Keratinocyte (primary cell): ENCODE results near the gene MAPK13. TPM values are rescaled to one million over a fixed set of nuclear protein-coding genes. Genes with fewer than 3 reads are reported as not detected.

Experiments
- DNase-seq: peaks from one replicate; pipeline ENCODE4 v3.0.0-alpha.2; 2011; ENCODE audit warnings: low read depth, missing footprints, low spot score
- FAIRE-seq: peaks from 2 replicates; lab custom pipeline; 2011; peaks lifted over from hg19 to GRCh38; lab: Jason Lieb, UNC
- H2AFZ ChIP-seq: 2 replicates; pipeline ENCODE4 v1.6.0; 2012; ENCODE audit warnings: low read length, control low read depth, inconsistent platforms; ENCODE audit not compliant: control insufficient read depth
- H3K27ac ChIP-seq: 2 replicates; pipeline ENCODE4 v1.5.1; 2011; ENCODE audit warnings: low read length; ENCODE audit not compliant: control insufficient read depth, insufficient read depth
- H3K27me3 ChIP-seq: 3 replicates; pipeline ENCODE4 v1.6.0; 2011; ENCODE audit warnings: low read length; ENCODE audit not compliant: control insufficient read depth, insufficient read depth; ENCODE audit errors: extremely low read depth
- H3K36me3 ChIP-seq, 2 experiments: 2 replicates in 1 of 2; 3 replicates in 1 of 2; pipeline ENCODE4 v1.5.1; 2011; ENCODE audit warnings: low read length in 2 of 2, mild to moderate bottlenecking in 1 of 2; ENCODE audit not compliant: control insufficient read depth in 2 of 2, insufficient read depth in 2 of 2; ENCODE audit errors: extremely low read depth in 1 of 2
- H3K4me1 ChIP-seq: 3 replicates; pipeline ENCODE4 v1.5.1; 2011; ENCODE audit warnings: low read length; ENCODE audit not compliant: control insufficient read depth, insufficient read depth; ENCODE audit errors: extremely low read depth
- H3K4me2 ChIP-seq: 3 replicates; pipeline ENCODE4 v1.6.0; 2011; ENCODE audit warnings: low read depth, low read length; ENCODE audit not compliant: control insufficient read depth, insufficient read depth; ENCODE audit errors: extremely low read depth
- H3K4me3 ChIP-seq, 3 experiments: fragments of 200-600 bp in 1 of 3; sonication (generic) in 1 of 3; 2 replicates in 2 of 3; 3 replicates in 1 of 3; pipeline ENCODE4 v1.5.1; 2011 to 2016; ENCODE audit warnings: low read length in 3 of 3, mild to moderate bottlenecking in 3 of 3, control low read depth in 2 of 3, inconsistent platforms in 1 of 3, low read depth in 1 of 3, mixed read lengths in 1 of 3, mixed run types in 1 of 3, moderate library complexity in 1 of 3; ENCODE audit not compliant: control insufficient read depth in 2 of 3, insufficient read depth in 2 of 3; ENCODE audit errors: extremely low read depth in 1 of 3
- H3K79me2 ChIP-seq: 2 replicates; pipeline ENCODE4 v1.6.0; 2012; ENCODE audit warnings: low read length; ENCODE audit not compliant: control insufficient read depth, insufficient read depth
- H3K9ac ChIP-seq: 3 replicates; pipeline ENCODE4 v1.6.0; 2011; ENCODE audit warnings: low read length; ENCODE audit not compliant: control insufficient read depth, insufficient read depth; ENCODE audit errors: extremely low read depth
- H3K9me1 ChIP-seq: 3 replicates; pipeline ENCODE4 v1.6.0; 2011; ENCODE audit warnings: low read length; ENCODE audit not compliant: control insufficient read depth, insufficient read depth; ENCODE audit errors: extremely low read depth
- H3K9me3 ChIP-seq: 2 replicates; pipeline ENCODE4 v1.5.1; 2012; ENCODE audit warnings: low read depth, low read length; ENCODE audit not compliant: control insufficient read depth
- H4K20me1 ChIP-seq: 3 replicates; pipeline ENCODE4 v1.6.0; 2011; ENCODE audit warnings: low read length; ENCODE audit not compliant: control insufficient read depth, insufficient read depth; ENCODE audit errors: extremely low read depth
- CTCF ChIP-seq, 3 experiments: IDR thresholded peaks in 1 of 3; conservative IDR thresholded peaks in 1 of 3; optimal IDR thresholded peaks in 1 of 3; 2 replicates in 2 of 3; 3 replicates in 1 of 3; pipeline versions ENCODE3 to v1.5.1; 2011; ENCODE audit warnings: low read length in 3 of 3, mild to moderate bottlenecking in 3 of 3, moderate library complexity in 2 of 3, control low read depth in 1 of 3, inconsistent platforms in 1 of 3; ENCODE audit not compliant: insufficient read depth in 2 of 3; ENCODE audit errors: extremely low read depth in 1 of 3
- EZH2 ChIP-seq: IDR thresholded peaks from one replicate; pipeline ENCODE4 v1.6.1; 2012; ENCODE audit warnings: inconsistent platforms, mild to moderate bottlenecking, low read length, moderate library complexity
- dilution Hi-C: fragments of 300-500 bp; cut with MboI; formaldehyde crosslinking; loops from one replicate; pipeline ENCODE4 v1.7.0; 2020; ENCODE audit warnings: low sequenced_read_pairs; ENCODE audit not compliant: extremely low pct_ligation_motif_present
- polyA plus RNA-seq, 5 experiments: library from polyadenylated mRNA; depleted of rRNA in 3 of 5; stranded (reverse) in 3 of 5; stranded (forward) in 1 of 5; unstranded in 1 of 5; fragments of >200 nt; gene quantifications; 1 replicate in 1 of 5; 2 replicates in 3 of 5; 3 replicates in 1 of 5; pipeline versions ENCODE4 v1.2.1 to v1.2.3, GENCODE V29; 2011 to 2012; ENCODE audit warnings: missing spikeins in 2 of 5, low read depth in 1 of 5, low replicate concordance in 1 of 5

The MAPK13 gene
- polyA plus RNA-seq, 1 donor (not counting 4 experiments of a cell fraction or from before 2014, with no cell fraction given) = 19.3 TPM

GRCh38 chr6:36141961-36142360 is 11.6 kb downstream of the MAPK13 start:
- no peak overlapping the region for H2AFZ ChIP-seq
- DNase-seq (no peak), FAIRE-seq (no peak)
- H3K4me1 ChIP-seq = no peaks in the 10 kb centered on the region
- H3K27me3 ChIP-seq = no peaks in the 10 kb centered on the region
- H3K9me1 ChIP-seq = no peaks in the 10 kb centered on the region
- no peaks in the 10 kb centered on the region for H3K9me3 ChIP-seq
- no peaks in the 10 kb centered on the region for H4K20me1 ChIP-seq
- dilution Hi-C loops = no loop called here
- H3K4me2 ChIP-seq = no peak overlapping the region
- no peak overlapping the region for H3K4me3 ChIP-seq
- peaks cover 0 to 14% of the 10 kb centered on the region in 2 experiments for H3K36me3 ChIP-seq
- H3K27ac ChIP-seq = no peak overlapping the region
- no peak overlapping the region for H3K9ac ChIP-seq
- TF ChIP-seq EZH2 (no peak), CTCF (optimal IDR thresholded peaks at IDR 0.05 in 1 of 3, IDR thresholded peaks at IDR 0.05 in 1 of 3, conservative IDR thresholded peaks at IDR 0.05 in 1 of 3; ENCODE audit: extremely low read depth in 1 of 3, insufficient read depth in 2 of 3, low read length in 3 of 3) (no peak)
- H3K79me2 ChIP-seq = no peaks in the 10 kb centered on the region

GRCh38 chr6:36142971-36143838 is 12.9 kb downstream of the MAPK13 start:
- H2AFZ ChIP-seq = no peak overlapping the region
- no peaks in the 10 kb centered on the region for H3K9me3 ChIP-seq
- dilution Hi-C loops = no loop called here
- FAIRE-seq (no peak), DNase-seq (no peak)
- H3K9me1 ChIP-seq = no peaks in the 10 kb centered on the region
- no peaks in the 10 kb centered on the region for H4K20me1 ChIP-seq
- H3K36me3 ChIP-seq = peaks cover 0 to 11% of the 10 kb centered on the region in 2 experiments
- H3K4me1 ChIP-seq = no peaks in the 10 kb centered on the region
- H3K27ac ChIP-seq = no peak overlapping the region
- no peak overlapping the region for H3K9ac ChIP-seq
- H3K79me2 ChIP-seq = no peaks in the 10 kb centered on the region
- no peak overlapping the region for H3K4me3 ChIP-seq
- H3K4me2 ChIP-seq = no peak overlapping the region
- no peak for TF ChIP-seq EZH2
- no peaks in the 10 kb centered on the region for H3K27me3 ChIP-seq
